ENCODE results near the gene RASL12. TPM values are rescaled to one million over a fixed set of nuclear protein-coding genes. Genes with fewer than 3 reads are reported as not detected.
A peak's percentile ranks its signal among the peaks of the same experiment; 100 is the strongest.

Gene RASL12
- total RNA-seq, 1 donor from 2014 or later: 15.1 TPM

DNA sequence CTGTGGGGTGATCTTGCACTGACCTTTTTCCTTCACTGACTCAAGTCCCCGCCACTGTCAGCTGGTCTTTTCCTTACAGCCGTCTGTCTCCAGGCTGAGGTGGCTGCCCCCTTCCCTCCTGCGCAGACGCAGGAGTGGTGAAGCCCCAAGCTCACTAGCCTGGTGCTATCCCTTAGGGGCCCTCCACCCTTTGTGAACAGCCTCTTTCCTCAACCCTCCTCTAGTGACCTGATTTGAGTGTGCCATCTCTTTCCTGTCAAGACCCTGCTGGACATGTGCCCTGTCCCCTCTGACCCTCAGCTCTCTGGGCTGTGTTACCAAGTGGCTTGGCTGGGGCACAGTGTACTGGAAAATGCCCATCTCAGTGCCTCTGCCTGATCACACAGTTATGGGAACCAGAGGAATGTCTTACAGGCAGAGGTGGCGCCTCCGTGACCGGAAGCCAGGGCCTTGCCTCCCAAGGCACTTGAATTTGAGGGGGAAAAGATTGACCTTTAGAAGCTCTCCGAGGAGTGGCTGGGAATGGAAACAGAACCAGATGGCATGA is 17.5 kb upstream of the RASL12 start:
- no peak overlapping the region for H3K4me3 ChIP-seq (ENCODE audit: low read length in 3 of 3)
- peak overlapping the region; percentile 40 to 64 (median 58) for H3K9ac ChIP-seq (ENCODE audit: low read depth in 1 of 3, low read length in 3 of 3)
- H3K4me1 ChIP-seq (ENCODE audit: control insufficient read depth in 3 of 3, insufficient read depth in 3 of 3, low read length in 3 of 3): peaks cover 59 to 88% (median 67%) of the 10 kb centered on the region in 3 donors
- H3K36me3 ChIP-seq (ENCODE audit: control insufficient read depth in 3 of 3, insufficient read depth in 3 of 3, low read length in 3 of 3): peaks cover 0 to under 1% (median 0%) of the 10 kb centered on the region in 3 donors
- no peaks in the 10 kb centered on the region for H3K9me3 ChIP-seq (ENCODE audit: control insufficient read depth in 3 of 3, low read length in 3 of 3)
- H3K27ac ChIP-seq (ENCODE audit: low read depth, low read length): peak overlapping the region; percentile 45
- peaks cover 0 to 10% (median 0%) of the 10 kb centered on the region in 3 donors for H3K27me3 ChIP-seq (ENCODE audit: control insufficient read depth in 3 of 3, insufficient read depth in 3 of 3, low read length in 3 of 3)

GRCh38 chr15:65084500-65085206 is 16.9 kb upstream of the RASL12 start:
- H3K36me3 ChIP-seq (ENCODE audit: control insufficient read depth in 3 of 3, insufficient read depth in 3 of 3, low read length in 3 of 3): no peaks in the 10 kb centered on the region
- no peaks in the 10 kb centered on the region for H3K9me3 ChIP-seq (ENCODE audit: control insufficient read depth in 3 of 3, low read length in 3 of 3)
- no peak overlapping the region for H3K4me3 ChIP-seq (ENCODE audit: low read length in 3 of 3)
- no peak overlapping the region for H3K9ac ChIP-seq (ENCODE audit: low read depth in 1 of 3, low read length in 3 of 3)
- H3K27ac ChIP-seq (ENCODE audit: low read depth, low read length): peak overlapping the region; percentile 45
- H3K27me3 ChIP-seq (ENCODE audit: control insufficient read depth in 3 of 3, insufficient read depth in 3 of 3, low read length in 3 of 3): peaks cover 0 to 10% (median 0%) of the 10 kb centered on the region in 3 donors
- H3K4me1 ChIP-seq (ENCODE audit: control insufficient read depth in 3 of 3, insufficient read depth in 3 of 3, low read length in 3 of 3): peaks cover 54 to 87% (median 66%) of the 10 kb centered on the region in 3 donors

GRCh38 chr15:65083262-65083701 is 15.5 kb upstream of the RASL12 start:
- no peaks in the 10 kb centered on the region for H3K9me3 ChIP-seq (ENCODE audit: control insufficient read depth in 3 of 3, low read length in 3 of 3)
- peak overlapping the region in 1 of 3 donors; percentile 25 for H3K4me3 ChIP-seq (ENCODE audit: low read length in 3 of 3)
- H3K36me3 ChIP-seq (ENCODE audit: control insufficient read depth in 3 of 3, insufficient read depth in 3 of 3, low read length in 3 of 3): no peaks in the 10 kb centered on the region
- H3K9ac ChIP-seq (ENCODE audit: low read depth in 1 of 3, low read length in 3 of 3): no peak overlapping the region
- peaks cover 0 to 10% (median 0%) of the 10 kb centered on the region in 3 donors for H3K27me3 ChIP-seq (ENCODE audit: control insufficient read depth in 3 of 3, insufficient read depth in 3 of 3, low read length in 3 of 3)
- peaks cover 52 to 86% (median 64%) of the 10 kb centered on the region in 3 donors for H3K4me1 ChIP-seq (ENCODE audit: control insufficient read depth in 3 of 3, insufficient read depth in 3 of 3, low read length in 3 of 3)
- no peak overlapping the region for H3K27ac ChIP-seq (ENCODE audit: low read depth, low read length)

- H3K9ac ChIP-seq (ENCODE audit: low read depth in 1 of 3, low read length in 3 of 3): peak overlapping the region in 2 of 3 donors; percentile 14 to 60
- H3K9me3 ChIP-seq (ENCODE audit: control insufficient read depth in 3 of 3, low read length in 3 of 3): no peaks in the 10 kb centered on the region
- H3K27me3 ChIP-seq (ENCODE audit: control insufficient read depth in 3 of 3, insufficient read depth in 3 of 3, low read length in 3 of 3): peaks cover 0 to 10% (median 3%) of the 10 kb centered on the region in 3 donors
- H3K36me3 ChIP-seq (ENCODE audit: control insufficient read depth in 3 of 3, insufficient read depth in 3 of 3, low read length in 3 of 3): no peaks in the 10 kb centered on the region
- no peak overlapping the region for H3K4me3 ChIP-seq (ENCODE audit: low read length in 3 of 3)
- H3K27ac ChIP-seq (ENCODE audit: low read depth, low read length): no peak overlapping the region
- H3K4me1 ChIP-seq (ENCODE audit: control insufficient read depth in 3 of 3, insufficient read depth in 3 of 3, low read length in 3 of 3): peaks cover 51 to 86% (median 63%) of the 10 kb centered on the region in 3 donors
These were observed 14.6 kb upstream of the RASL12 start for GRCh38 chr15:65082303-65082953.

DNA sequence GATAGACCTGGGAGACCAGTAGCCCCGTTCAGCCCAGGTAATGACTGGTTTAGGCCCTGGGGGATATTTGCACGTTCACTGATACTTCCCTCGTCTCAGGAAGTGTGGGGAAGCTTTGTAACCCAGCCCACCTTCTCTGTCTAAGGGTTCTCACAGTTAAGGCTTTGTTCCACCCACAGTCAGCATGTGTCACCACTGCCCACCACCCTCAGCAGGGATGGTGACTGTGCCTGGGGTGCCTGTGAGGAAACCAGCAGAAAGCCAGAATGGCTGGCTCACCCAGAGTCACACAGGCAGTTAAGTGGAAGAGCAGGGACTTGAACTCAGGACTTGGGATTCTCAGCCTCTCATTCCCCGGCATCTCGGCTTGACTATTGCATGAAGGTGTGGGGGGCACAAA is 14.0 kb upstream of the RASL12 start:
- peaks cover 52 to 87% (median 60%) of the 10 kb centered on the region in 3 donors for H3K4me1 ChIP-seq (ENCODE audit: control insufficient read depth in 3 of 3, insufficient read depth in 3 of 3, low read length in 3 of 3)
- H3K27ac ChIP-seq (ENCODE audit: low read depth, low read length): no peak overlapping the region

DNA sequence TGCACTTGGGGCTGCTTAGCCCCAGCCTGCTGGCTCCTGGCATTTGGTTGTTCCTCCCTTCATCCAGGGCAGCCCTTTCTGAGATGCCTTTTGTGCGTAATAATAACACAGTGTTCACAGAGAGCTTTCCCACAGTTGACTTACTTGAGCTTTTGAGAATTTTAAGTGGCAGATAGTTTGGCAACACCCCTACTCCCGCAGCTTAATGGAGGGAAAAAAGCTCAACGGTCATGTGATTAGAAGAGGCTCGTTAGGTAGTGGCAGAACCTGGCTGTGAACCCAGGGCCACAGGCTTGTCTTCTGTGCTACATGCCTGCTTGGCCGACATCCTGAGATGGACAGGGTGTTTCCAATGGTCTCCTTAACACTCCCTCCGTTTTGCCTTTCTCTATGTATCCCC is 13.5 kb upstream of the RASL12 start:
- no peak overlapping the region for H3K27ac ChIP-seq (ENCODE audit: low read depth, low read length)
- H3K9ac ChIP-seq (ENCODE audit: low read depth in 1 of 3, low read length in 3 of 3): no peak overlapping the region
- H3K4me3 ChIP-seq (ENCODE audit: low read length in 3 of 3): no peak overlapping the region
- no peaks in the 10 kb centered on the region for H3K9me3 ChIP-seq (ENCODE audit: control insufficient read depth in 3 of 3, low read length in 3 of 3)
- H3K4me1 ChIP-seq (ENCODE audit: control insufficient read depth in 3 of 3, insufficient read depth in 3 of 3, low read length in 3 of 3): peaks cover 53 to 83% (median 60%) of the 10 kb centered on the region in 3 donors
- H3K36me3 ChIP-seq (ENCODE audit: control insufficient read depth in 3 of 3, insufficient read depth in 3 of 3, low read length in 3 of 3): no peaks in the 10 kb centered on the region
- H3K27me3 ChIP-seq (ENCODE audit: control insufficient read depth in 3 of 3, insufficient read depth in 3 of 3, low read length in 3 of 3): peaks cover 0 to 15% (median 3%) of the 10 kb centered on the region in 3 donors

More for the DNA sequence above, 14.0 kb upstream of the RASL12 start:
- H3K9ac ChIP-seq (ENCODE audit: low read depth in 1 of 3, low read length in 3 of 3): peak overlapping the region in 1 of 3 donors; percentile 16
- H3K9me3 ChIP-seq (ENCODE audit: control insufficient read depth in 3 of 3, low read length in 3 of 3): no peaks in the 10 kb centered on the region
- H3K36me3 ChIP-seq (ENCODE audit: control insufficient read depth in 3 of 3, insufficient read depth in 3 of 3, low read length in 3 of 3): no peaks in the 10 kb centered on the region
- H3K4me3 ChIP-seq (ENCODE audit: low read length in 3 of 3): no peak overlapping the region
- peaks cover 0 to 15% (median 3%) of the 10 kb centered on the region in 3 donors for H3K27me3 ChIP-seq (ENCODE audit: control insufficient read depth in 3 of 3, insufficient read depth in 3 of 3, low read length in 3 of 3)

DNA sequence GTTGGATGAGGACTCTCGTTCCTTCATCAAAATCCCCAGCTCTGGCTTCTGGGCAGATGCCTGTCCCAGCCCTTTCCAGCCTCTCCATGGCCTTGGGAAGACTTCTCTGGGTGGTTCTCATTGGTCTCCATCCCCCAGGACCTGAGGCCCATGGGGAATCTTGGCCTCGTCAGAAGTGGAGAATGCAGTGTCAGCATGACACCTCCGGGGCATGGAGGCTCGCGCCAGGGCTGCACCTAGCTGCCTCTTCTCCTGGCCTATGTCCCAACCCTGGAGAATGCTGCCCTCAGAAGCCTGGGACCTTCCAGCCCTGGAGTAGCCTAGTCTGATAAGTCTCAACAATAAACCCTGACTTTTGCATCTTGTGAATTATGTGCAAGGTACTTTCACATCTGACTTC is 11.8 kb upstream of the RASL12 start:
- Histone ChIP-seq H3K27me3 (ENCODE audit: control insufficient read depth in 3 of 3, insufficient read depth in 3 of 3, low read length in 3 of 3) (peaks cover 0 to 8% (median 3%) of the 10 kb centered on the region in 3 donors), H3K36me3 (ENCODE audit: control insufficient read depth in 3 of 3, insufficient read depth in 3 of 3, low read length in 3 of 3) (no peaks in the 10 kb centered on the region), H3K4me3 (ENCODE audit: low read length in 3 of 3) (no peak overlapping the region), H3K27ac (ENCODE audit: low read depth, low read length) (no peak overlapping the region), H3K9me3 (ENCODE audit: control insufficient read depth in 3 of 3, low read length in 3 of 3) (no peaks in the 10 kb centered on the region), H3K9ac (ENCODE audit: low read depth in 1 of 3, low read length in 3 of 3) (no peak overlapping the region), H3K4me1 (ENCODE audit: control insufficient read depth in 3 of 3, insufficient read depth in 3 of 3, low read length in 3 of 3) (peaks cover 46 to 66% (median 47%) of the 10 kb centered on the region in 3 donors)

- H3K36me3 ChIP-seq (ENCODE audit: control insufficient read depth in 3 of 3, insufficient read depth in 3 of 3, low read length in 3 of 3): no peaks in the 10 kb centered on the region
- H3K9me3 ChIP-seq (ENCODE audit: control insufficient read depth in 3 of 3, low read length in 3 of 3): no peaks in the 10 kb centered on the region
- H3K4me3 ChIP-seq (ENCODE audit: low read length in 3 of 3): peak overlapping the region; percentile 67 to 79 (median 79)
- H3K27ac ChIP-seq (ENCODE audit: low read depth, low read length): peak overlapping the region; percentile 53
- H3K4me1 ChIP-seq (ENCODE audit: control insufficient read depth in 3 of 3, insufficient read depth in 3 of 3, low read length in 3 of 3): peaks cover 38 to 54% (median 45%) of the 10 kb centered on the region in 3 donors
- peaks cover 0 to 4% (median 3%) of the 10 kb centered on the region in 3 donors for H3K27me3 ChIP-seq (ENCODE audit: control insufficient read depth in 3 of 3, insufficient read depth in 3 of 3, low read length in 3 of 3)
- H3K9ac ChIP-seq (ENCODE audit: low read depth in 1 of 3, low read length in 3 of 3): peak overlapping the region; percentile 63 to 72 (median 69)
These were observed 10.2 kb upstream of the RASL12 start for GRCh38 chr15:65077981-65078352.

DNA sequence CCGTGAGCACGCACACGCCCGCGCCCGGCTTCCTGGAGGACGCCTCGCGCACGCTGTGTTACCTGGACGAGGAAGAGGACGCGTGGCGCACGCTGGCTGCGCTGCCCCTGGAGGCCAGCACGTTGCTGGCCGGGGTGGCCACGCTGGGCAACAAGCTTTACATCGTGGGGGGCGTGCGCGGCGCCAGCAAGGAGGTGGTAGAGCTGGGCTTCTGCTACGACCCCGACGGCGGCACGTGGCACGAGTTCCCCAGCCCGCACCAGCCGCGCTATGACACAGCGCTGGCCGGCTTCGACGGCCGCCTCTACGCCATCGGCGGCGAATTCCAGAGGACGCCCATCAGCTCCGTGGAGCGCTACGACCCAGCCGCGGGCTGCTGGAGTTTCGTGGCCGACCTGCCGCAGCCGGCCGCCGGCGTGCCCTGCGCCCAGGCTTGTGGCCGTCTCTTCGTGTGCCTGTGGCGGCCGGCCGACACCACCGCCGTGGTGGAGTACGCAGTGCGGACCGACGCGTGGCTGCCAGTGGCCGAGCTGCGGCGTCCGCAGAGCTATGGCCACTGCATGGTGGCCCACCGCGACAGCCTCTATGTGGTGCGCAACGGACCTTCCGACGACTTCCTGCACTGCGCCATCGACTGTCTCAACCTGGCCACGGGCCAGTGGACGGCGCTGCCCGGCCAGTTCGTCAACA is 9.6 kb upstream of the RASL12 start:
- Histone ChIP-seq H3K36me3 (ENCODE audit: control insufficient read depth in 3 of 3, insufficient read depth in 3 of 3, low read length in 3 of 3) (no peaks in the 10 kb centered on the region), H3K4me1 (ENCODE audit: control insufficient read depth in 3 of 3, insufficient read depth in 3 of 3, low read length in 3 of 3) (peaks cover 37 to 52% (median 45%) of the 10 kb centered on the region in 3 donors), H3K27me3 (ENCODE audit: control insufficient read depth in 3 of 3, insufficient read depth in 3 of 3, low read length in 3 of 3) (peaks cover 0 to 4% (median 3%) of the 10 kb centered on the region in 3 donors), H3K9ac (ENCODE audit: low read depth in 1 of 3, low read length in 3 of 3) (peak overlapping the region; percentile 69 to 90 (median 79)), H3K4me3 (ENCODE audit: low read length in 3 of 3) (peak overlapping the region; percentile 67 to 79 (median 79)), H3K9me3 (ENCODE audit: control insufficient read depth in 3 of 3, low read length in 3 of 3) (no peaks in the 10 kb centered on the region), H3K27ac (ENCODE audit: low read depth, low read length) (peak overlapping the region; percentile 90)
